ENCODE measurements around the gene C19orf12.
"Not testable (repeated sequence)": the region's sequence is repeated elsewhere in the genome, so short reads cannot be mapped to it uniquely, and the experiment has no call there.

C19orf12 gene

DNA sequence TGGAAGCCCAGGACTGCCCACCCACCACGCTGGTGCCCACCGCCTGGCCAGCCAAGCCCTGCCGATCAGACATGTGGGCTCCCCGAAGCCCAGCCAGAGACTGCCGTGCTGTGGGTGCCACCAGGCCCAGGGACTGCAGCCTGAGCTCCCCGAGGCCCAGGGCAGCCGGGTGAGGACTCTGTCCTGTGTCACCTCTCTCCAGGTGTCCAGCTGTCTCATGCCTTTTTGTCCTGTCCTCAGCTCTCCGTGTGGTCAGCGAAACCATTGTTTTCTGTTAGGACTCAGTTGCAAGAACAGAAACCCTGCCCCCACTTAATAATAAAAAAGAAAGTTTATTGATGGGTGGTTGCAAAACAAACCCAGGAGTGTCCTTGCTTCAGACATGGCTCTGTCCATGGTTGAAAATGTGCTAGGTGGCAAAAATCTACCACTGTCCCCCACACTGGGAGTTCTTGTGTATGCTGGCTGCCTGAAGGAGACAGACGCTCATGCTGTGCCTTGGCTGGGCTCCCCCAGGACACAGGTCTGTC is 39.9 kb downstream of the C19orf12 start:
- DNase-seq (ENCODE audit: low spot score): peak; percentile 81

DNA sequence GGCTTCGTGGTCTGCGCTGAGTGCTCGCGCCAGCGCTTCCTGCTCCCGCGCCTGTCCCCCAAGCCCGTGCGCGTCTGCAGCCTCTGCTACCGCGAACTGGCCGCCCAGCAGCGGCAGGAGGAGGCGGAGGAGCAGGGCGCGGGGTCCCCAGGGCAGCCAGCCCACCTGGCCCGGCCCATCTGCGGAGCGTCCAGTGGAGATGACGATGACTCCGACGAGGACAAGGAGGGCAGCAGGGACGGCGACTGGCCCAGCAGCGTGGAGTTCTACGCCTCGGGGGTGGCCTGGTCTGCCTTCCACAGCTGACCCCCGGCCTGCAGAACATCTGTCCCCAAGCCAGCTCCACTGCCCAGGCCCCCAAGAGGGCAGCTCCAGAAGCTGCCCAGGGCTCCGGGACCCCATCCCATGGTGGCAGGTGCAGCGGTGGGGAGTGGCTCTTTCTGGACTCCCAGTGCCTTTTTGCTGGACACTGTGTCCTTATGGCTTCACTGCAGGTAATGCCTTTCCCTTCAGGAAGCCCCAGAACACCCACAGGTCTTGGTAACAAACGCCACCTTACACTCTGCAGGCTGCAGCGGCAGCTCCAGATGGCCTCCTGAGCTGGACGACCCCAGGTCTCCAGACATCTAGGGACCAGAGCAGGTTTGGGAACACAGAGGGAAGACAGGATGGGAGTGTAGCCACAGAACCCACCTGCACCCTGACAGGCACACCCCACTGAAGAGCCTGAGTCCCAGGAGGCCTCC is 40.5 kb downstream of the C19orf12 start:
- DNase-seq (ENCODE audit: low spot score): no peak

GRCh38 chr19:29673451-29674371 is 41.4 kb downstream of the C19orf12 start:
- DNase-seq (ENCODE audit: low spot score): no peak

DNA sequence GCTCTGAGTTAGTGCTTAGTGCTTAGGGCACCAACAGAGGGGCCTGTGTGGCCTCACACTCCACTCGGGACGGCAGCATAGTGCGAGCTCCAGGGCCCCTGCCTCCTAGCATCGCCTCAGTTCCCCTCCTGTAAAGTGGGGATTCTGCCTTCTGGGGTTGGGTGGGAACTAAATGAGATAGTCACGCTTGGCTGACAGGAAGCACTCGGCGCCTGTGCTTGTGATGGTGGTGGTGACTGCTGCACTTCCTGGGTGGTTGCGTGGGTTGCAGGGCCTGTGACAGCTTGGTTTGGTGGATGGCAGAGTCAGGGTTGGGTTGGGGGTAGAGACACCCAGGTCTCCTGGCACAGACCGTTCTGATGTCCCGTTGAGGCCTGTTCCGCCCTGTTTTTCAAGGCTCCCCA is 42.1 kb downstream of the C19orf12 start:
- no peak for DNase-seq (ENCODE audit: low spot score)

GRCh38 chr19:29672319-29672932 is 42.6 kb downstream of the C19orf12 start:
- DNase-seq (ENCODE audit: low spot score): no peak

GRCh38 chr19:29671393-29672160 is 43.5 kb downstream of the C19orf12 start:
- peak; percentile 49 for DNase-seq (ENCODE audit: low spot score)

- DNase-seq (ENCODE audit: low spot score): not testable (repeated sequence)
Observed at GRCh38 chr19:29671026-29671392, 44.1 kb downstream of the C19orf12 start.

DNA sequence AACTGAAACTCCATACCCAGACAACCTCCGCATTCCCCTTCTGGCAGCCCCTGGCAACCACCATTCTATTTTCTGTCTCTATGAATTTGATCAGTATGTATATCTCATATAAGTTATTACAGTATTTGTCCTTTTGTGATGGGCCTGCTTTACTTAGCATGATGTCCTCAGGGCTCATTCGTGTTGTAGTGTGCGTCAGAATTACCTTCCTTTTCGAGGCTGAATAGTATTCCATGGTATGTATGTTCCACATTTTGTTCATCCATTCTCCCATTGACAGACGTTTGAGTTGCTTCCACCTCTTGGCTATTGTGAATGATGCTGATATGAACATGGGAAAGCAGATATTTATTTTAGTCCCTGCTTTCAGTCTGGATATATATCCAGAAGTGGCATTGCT is 44.8 kb downstream of the C19orf12 start:
- no peak for DNase-seq (ENCODE audit: low spot score)

DNA sequence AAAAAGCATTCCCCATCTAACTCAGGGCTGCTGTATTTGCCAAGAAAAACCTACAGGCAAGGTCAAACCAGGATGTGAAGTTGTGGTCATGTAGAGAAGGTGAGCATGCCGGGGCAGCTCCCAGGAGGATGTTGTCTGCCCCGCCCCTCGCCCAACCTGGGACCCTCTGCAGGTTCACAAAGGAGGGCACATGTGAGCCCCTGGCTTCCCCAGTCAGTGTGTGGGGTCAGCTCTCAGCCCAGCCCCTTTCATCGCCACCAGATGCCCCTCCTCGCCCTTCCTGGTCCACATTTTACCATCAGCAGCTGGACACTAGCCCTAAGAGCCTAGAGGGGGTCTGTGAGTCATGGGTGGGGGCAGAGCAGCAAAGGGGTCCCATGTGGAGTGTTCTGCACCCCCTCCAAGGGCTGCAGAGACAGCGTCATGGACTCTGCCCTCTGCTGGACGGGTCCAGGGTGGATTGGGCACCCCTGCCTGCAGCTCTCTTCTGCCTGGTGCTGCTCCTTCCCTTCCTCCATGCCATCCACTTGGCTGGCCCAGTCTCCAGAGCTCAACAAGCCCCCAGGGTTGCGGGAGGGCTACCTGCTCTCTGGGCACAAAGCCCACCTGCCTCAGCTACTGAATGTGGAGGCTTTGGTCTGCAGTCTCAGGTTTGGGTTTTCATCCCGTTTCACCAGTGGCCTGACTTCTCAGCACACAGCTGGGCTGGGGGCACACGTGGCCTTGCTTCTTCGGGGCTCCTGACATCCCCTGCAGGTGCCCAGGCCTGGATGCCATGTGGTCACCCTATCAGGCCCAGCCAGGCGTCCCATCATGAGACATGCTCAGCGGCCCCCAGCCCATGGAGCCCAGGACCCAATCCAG is 46.1 kb downstream of the C19orf12 start:
- DNase-seq (ENCODE audit: low spot score): no peak

GRCh38 chr19:29667901-29668341 is 47.1 kb downstream of the C19orf12 start:
- DNase-seq (ENCODE audit: low spot score): no peak

DNA sequence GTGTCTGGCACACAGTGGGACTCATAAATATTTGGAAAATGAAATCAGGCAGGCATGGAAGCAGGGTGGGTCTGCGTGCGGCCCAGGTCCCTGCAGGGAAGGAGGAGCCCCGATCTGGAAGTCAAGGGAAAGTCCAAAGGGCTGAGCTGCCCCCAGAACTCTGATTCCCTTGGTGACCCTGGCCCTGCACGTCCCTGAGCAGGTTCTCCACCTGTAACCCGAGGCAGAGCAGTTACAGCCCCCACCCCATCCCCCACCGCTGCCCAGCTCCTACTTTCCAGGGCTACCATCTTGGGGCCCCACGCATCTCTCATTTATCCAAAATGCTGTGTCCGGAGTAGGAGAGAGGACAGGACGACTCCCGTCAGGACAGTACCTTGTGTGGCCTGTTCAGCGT is 47.7 kb downstream of the C19orf12 start:
- no peak for DNase-seq (ENCODE audit: low spot score)

DNA sequence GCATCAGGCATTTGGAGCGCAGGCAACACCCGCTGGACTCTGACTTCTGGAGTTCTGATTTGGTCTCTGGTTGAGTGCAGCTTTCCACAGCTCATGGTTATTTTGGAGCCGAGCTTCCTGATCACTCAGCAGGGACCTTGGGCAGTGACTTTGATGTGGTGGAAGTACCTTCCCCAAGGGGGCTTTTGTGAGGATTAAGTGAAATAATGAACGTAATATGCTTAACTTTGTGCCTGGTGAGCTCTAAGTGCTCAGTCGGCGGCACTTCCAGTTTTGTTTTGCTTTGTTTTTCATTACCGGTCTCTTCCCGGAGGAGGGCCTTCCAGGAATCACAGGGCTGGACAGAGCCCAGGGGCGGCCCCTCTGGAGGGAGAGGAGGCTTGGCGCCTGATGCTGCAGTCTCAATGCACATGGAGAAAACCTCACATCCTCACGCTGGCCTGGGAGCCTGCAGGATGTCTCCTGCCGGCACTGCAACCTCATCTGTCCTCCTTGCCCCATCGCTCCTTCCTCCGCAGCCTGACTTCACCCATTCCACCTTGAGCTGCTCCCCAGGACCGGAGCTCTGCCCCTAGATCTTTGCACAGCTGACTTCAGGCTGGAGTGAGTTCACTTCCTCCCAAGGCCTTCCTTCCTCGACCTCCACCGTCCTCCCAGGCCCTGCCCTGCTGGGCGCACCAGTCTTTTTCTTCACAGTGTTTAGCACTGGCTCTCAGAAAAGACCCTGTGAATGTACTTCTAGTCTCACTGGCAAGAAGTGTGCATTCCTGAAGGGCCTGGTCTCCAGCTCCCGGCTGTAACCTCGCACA is 48.3 kb downstream of the C19orf12 start:
- DNase-seq (ENCODE audit: low spot score): no peak

DNA sequence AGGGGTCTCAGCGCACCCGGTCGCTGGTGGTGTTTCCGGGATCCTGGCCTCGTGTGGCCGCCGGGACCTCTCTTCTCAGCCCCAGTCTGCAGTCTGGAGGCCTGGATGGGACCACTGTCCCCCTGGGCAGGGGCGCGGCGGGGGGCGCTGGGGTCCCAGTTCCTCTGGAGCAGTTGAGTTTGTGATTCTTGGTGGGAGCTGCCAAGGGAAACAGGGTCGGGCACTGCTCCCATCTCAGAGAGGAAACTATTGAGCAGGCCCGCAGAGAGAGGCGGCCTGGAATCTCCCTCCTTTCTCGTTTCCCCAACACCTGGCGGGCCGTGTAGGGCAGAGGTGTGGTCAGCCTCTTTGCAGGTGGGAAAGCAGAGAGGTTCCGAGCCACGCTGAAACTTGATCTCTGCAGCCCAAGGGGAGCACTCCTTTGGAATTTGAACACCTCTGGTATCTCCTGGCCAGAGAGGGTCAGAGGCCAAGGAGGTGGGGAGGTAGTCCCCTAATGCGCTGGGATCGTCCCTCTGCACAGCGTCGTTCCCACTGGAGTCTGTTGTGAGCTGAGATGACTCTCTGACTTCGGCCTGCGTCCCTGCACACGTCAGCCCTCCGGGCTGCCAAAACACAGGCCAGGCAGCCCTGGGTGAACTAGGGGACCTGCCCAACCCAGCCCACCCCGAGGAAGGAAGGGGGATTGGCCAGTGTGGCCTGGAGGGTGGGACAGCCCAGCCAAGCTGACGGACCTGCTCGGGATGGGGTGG is 49.1 kb downstream of the C19orf12 start:
- peak; percentile 51 for DNase-seq (ENCODE audit: low spot score)

GRCh38 chr19:29665215-29665825 is 49.7 kb downstream of the C19orf12 start, which contains the start of gene PLEKHF1:
Gene PLEKHF1 (plus strand): TSS chr19:29665461. CDS start chr19:29673840, 8,379 bp downstream.
- peak; percentile 81 for DNase-seq (ENCODE audit: low spot score)

DNA sequence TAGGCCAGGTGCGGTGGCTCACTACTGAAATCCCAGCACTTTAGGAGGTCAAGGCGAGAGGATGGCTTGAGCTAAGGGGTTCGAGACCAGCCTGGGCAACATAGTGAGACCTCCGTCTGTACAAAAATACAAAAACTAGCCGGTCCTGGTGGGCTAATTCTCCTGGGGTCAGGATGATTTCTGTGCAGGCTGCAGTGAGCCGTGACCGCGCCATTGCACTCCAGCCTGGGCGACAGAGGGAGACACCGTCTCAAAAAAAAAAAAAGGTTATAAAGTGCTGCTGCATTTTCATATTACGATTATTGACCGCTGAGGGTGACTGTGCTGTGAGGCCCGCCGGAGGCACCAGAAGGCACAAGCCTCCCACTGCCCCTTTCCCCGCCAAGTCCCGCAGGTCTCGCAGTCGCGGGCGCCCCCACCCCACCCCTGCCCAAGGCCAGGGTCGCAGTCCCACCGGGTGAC is 50.3 kb downstream of the C19orf12 start:
- DNase-seq (ENCODE audit: low spot score): no peak

DNA sequence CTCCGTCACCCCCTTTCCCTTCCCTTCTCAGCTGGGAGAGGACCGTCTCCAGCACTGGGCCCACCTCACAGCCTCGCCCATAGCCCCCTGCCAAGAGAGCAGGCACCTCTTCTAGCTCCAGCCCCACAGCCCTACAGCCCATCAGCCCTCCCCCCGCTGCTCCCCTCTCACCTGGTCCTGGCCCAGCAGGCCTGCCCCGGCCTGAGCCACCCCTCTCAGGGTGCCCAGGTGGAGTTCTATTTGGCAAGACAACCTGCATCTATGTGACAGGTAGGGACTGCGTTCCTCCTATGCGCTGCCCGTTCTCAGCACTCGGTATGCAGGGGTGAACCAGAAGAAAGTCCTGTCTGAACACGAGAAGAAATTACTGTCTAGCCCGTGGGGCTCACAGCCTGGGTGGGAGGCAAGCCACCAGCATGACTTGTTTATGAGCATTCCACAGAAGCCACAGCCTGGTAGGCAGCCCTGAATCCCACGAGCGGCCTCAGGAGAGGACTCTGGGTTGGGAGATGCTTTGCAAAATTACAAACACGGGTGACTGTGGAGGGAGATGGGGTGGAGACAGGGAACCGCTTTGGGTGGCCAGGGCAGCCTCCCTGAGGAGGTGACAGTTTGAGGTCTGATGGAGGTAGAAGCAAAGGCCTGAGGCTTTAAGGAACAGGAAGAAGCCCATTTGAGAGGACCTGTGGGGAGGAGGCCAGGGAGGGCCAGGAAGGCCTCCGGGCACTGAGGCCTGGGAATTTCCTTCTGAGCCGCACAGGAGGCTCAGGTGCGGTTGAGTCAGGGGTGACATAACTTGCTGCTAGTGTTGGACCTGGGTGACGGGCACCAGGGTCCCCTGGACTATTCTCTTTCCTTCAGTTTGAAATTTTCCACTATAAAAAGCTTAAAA is 51.0 kb downstream of the C19orf12 start:
- no peak for DNase-seq (ENCODE audit: low spot score)
